A549 (cell line): ENCODE results near the gene CYB561. TPM values are rescaled to one million over a fixed set of nuclear protein-coding genes. Genes with fewer than 3 reads are reported as not detected.

Source experiments
- ATAC-seq, 2 experiments: fragments of 200-7000 bp in 1 of 2; fragments of >200 bp in 1 of 2; cut with Nextera tagmentation in 1 of 2; cut with Tn5 transposase in 1 of 2; 3 replicates each; pipeline versions ENCODE4 v1.8.0 to v1.9.1; 2018 to 2020; ENCODE audit warnings: mild to moderate bottlenecking in 1 of 2, moderate library complexity in 1 of 2
- CTCF ChIA-PET: fragments of 300-600 bp; sonication (Branson Sonifier 250); formaldehyde crosslinking; extraction: SDS; loops from one replicate; lab custom pipeline; 2021; ENCODE audit warnings: antibody characterized with exemption, inconsistent platforms; lab: Yijun Ruan, JAX
- POLR2A ChIA-PET: fragments of 350-600 bp; formaldehyde crosslinking; extraction: SDS; loops from one replicate; lab custom pipeline; 2021; ENCODE audit warnings: antibody characterized with exemption, inconsistent platforms; lab: Yijun Ruan, JAX
- DNase-seq, 2 experiments: peaks; one replicate each; pipeline versions ENCODE4 v3.0.0 to v3.0.0-alpha.2; 2011 to 2016; ENCODE audit warnings: low read depth in 1 of 2, low spot score in 1 of 2
- FAIRE-seq: peaks from 2 replicates; lab custom pipeline; 2011; peaks lifted over from hg19 to GRCh38; lab: Jason Lieb, UNC
- H3K27ac ChIP-seq, 2 experiments: fragments of >200 bp; sonication (Bioruptor Twin); formaldehyde crosslinking; 3 replicates each; pipeline ENCODE4 v1.5.1; 2016 to 2017
- H3K4me1 ChIP-seq: fragments of >200 bp; sonication (Bioruptor Twin); formaldehyde crosslinking; 3 replicates; pipeline ENCODE4 v1.6.1; 2016
- H3K4me2 ChIP-seq: fragments of >200 bp; sonication (Bioruptor Twin); formaldehyde crosslinking; 3 replicates; pipeline ENCODE4 v1.6.1; 2016
- H3K4me3 ChIP-seq: fragments of >200 bp; sonication (Bioruptor Twin); formaldehyde crosslinking; 3 replicates; pipeline ENCODE4 v1.5.1; 2016
- H3K9me3 ChIP-seq: fragments of >200 bp; sonication (Bioruptor Twin); formaldehyde crosslinking; 3 replicates; pipeline ENCODE4 v1.6.1; 2016
- E2F6 ChIP-seq: IDR thresholded peaks from 2 replicates; pipeline ENCODE4 v1.6.1; 2012; ENCODE audit warnings: low read depth, borderline replicate concordance
- EP300 ChIP-seq, 2 experiments: fragments of >200 bp; sonication (Bioruptor Twin); formaldehyde crosslinking; IDR thresholded peaks; 2 replicates in 1 of 2; 3 replicates in 1 of 2; pipeline ENCODE4 v1.6.1; 2016 to 2017
- FOXS1 ChIP-seq: fragments of 250-450 bp; sonication (Bioruptor Pico); IDR thresholded peaks from 2 replicates; pipeline ENCODE4 v1.5.0; 2020; ENCODE audit warnings: mild to moderate bottlenecking, moderate library complexity
- HMGXB4 ChIP-seq: fragments of 250-450 bp; sonication (Bioruptor Pico); IDR thresholded peaks from 2 replicates; pipeline ENCODE4 v1.5.0; 2021; ENCODE audit warnings: mild to moderate bottlenecking, moderate library complexity, borderline replicate concordance
- KDM1A ChIP-seq: fragments of 200-600 bp; sonication (generic); IDR thresholded peaks from 2 replicates; pipeline ENCODE4 v1.6.1; 2016; ENCODE audit warnings: low read depth, mild to moderate bottlenecking
- MAFK ChIP-seq: fragments of 450-650 bp; IDR thresholded peaks from 2 replicates; pipeline ENCODE4 v1.6.1; 2014; ENCODE audit not compliant: partially characterized antibody
- MAX ChIP-seq: IDR thresholded peaks from 2 replicates; pipeline ENCODE4 v1.6.1; 2012
- NFE2L2 ChIP-seq: fragments of 150-350 bp; conservative IDR thresholded peaks from 2 replicates; pipeline ENCODE4 v1.6.1; 2014; ENCODE audit warnings: low read length
- SMC3 ChIP-seq: fragments of >200 bp; sonication (Bioruptor Twin); formaldehyde crosslinking; IDR thresholded peaks from 3 replicates; pipeline ENCODE4 v1.6.1; 2018; ENCODE audit warnings: inconsistent platforms
- USF2 ChIP-seq: fragments of 450-650 bp; IDR thresholded peaks from 2 replicates; pipeline ENCODE4 v1.6.1; 2014; ENCODE audit warnings: antibody characterized with exemption
- WGBS: methylation state at CpG from one replicate; pipeline ENCODE4 v1.1.6; 2017; ENCODE audit errors: missing lambda C conversion rate; 5-methylcytosine and 5-hydroxymethylcytosine counted together
- polyA plus RNA-seq, 4 experiments: library from polyadenylated mRNA; depleted of rRNA in 3 of 4; stranded (reverse); fragments of >200 nt; fragmentation: RNase III in 1 of 4; extraction: RNeasy Plus Mini Kit Qiagen cat#74134 plus additional on column Dnase treatment in 1 of 4; gene quantifications; 2 replicates in 3 of 4; 3 replicates in 1 of 4; pipeline ENCODE4 v1.2.3, GENCODE V29; 2011 to 2017

The CYB561 gene
- polyA plus RNA-seq, 2 of the 4 experiments (the other 2 are of a cell fraction): 16.6 to 27.2 TPM

GRCh38 chr17:63477480-63478440 lies 31.7 kb upstream of the CYB561 start:
- ATAC-seq (peak; percentile 2 to 7; a peak in 1 of 6 replicates), FAIRE-seq (no peak), DNase-seq (no peak)
- 0 out of 2 replicates have a peak, but pooled peaks have one; percentile 8 for TF ChIP-seq MAX
- TF ChIP-seq USF2: no peak
- TF ChIP-seq HMGXB4: no peak
- peak overlapping the region; percentile 55 to 77; a peak in 4 of 6 replicates for H3K27ac ChIP-seq
- POLR2A ChIA-PET: interaction anchor here (1.0 to 1.3 kb wide), 4 partner anchors 32 to 806 kb away, joined by 3 to 4 read pairs (median 4); partner anchors contain the start of gene CYB561
- 51% methylated on average over 37 of the region's 44 CpGs for WGBS
- CTCF ChIA-PET: interaction anchor here (0.6 to 13.8 kb wide), 32 partner anchors 8 to 808 kb away, joined by 3 to 347 read pairs (median 12); partner anchors contain the start of gene CYB561
- H3K4me2 ChIP-seq: peak overlapping the region; percentile 100
- H3K4me3 ChIP-seq: peak overlapping the region; percentile 63
- peaks cover 13% of the 10 kb centered on the region for H3K4me1 ChIP-seq
- H3K9me3 ChIP-seq: no peaks in the 10 kb centered on the region

GRCh38 chr17:63476854-63477479 lies 30.9 kb upstream of the CYB561 start, which contains the start of gene ACE:
Gene ACE (plus strand): TSS chr17:63477061. CDS start chr17:63477095, 34 bp downstream.
- H3K4me2 ChIP-seq: peak within 1 kb of the TSS; percentile 100
- POLR2A ChIA-PET: no interaction called here
- ATAC-seq (peak; percentile 11 to 54; a peak in 4 of 6 replicates), DNase-seq (peak; percentile 58 to 62), FAIRE-seq (no peak)
- CTCF ChIA-PET: interaction anchor here (3.3 to 13.8 kb wide), 8 partner anchors 11 to 135 kb away, joined by 14 to 347 read pairs (median 43); partner anchors contain the start of gene CYB561
- WGBS: 5% methylated on average over 4 of the region's 78 CpGs
- H3K9me3 ChIP-seq: no peaks in the 10 kb centered on the region
- peak within 1 kb of the TSS; percentile 63 for H3K4me3 ChIP-seq
- peak within 1 kb of the TSS; percentile 55 to 77; a peak in 5 of 6 replicates for H3K27ac ChIP-seq
- TF ChIP-seq FOXS1: no peak
- peak; percentile 26; the same call in 1 of the 2 replicates for TF ChIP-seq E2F6
- peak; percentile 24 for TF ChIP-seq MAFK
- TF ChIP-seq MAX: peak; percentile 50; the same call in 1 of the 2 replicates
- H3K4me1 ChIP-seq: peaks cover 13% of the 10 kb centered on the region

GRCh38 chr17:63476459-63476853 lies 30.4 kb upstream of the CYB561 start:
- Histone ChIP-seq H3K9me3 (no peaks in the 10 kb centered on the region), H3K4me3 (peak overlapping the region; percentile 63), H3K4me1 (peaks cover 13% of the 10 kb centered on the region), H3K4me2 (peak overlapping the region; percentile 100), H3K27ac (peak overlapping the region; percentile 55 to 77; a peak in 5 of 6 replicates)
- ATAC-seq: peak in 1 of 2 experiments; percentile 4; a peak in 1 of 6 replicates
- FAIRE-seq: no peak
- no CpG with 5 or more reads among the region's 36 CpGs for WGBS
- ChIA-PET CTCF (interaction anchor here (3.6 to 13.8 kb wide), 6 partner anchors 12 to 136 kb away, joined by 18 to 347 read pairs (median 48); partner anchors contain the start of gene CYB561), POLR2A (no interaction called here)
- no peak for TF ChIP-seq EP300 (IDR thresholded peaks at IDR 0.05)
- TF ChIP-seq KDM1A: no peak
- no peak for TF ChIP-seq SMC3
- TF ChIP-seq NFE2L2: no peak
- DNase-seq: no peak
